ENCODE results near the gene ANO6. TPM values are rescaled to one million over a fixed set of nuclear protein-coding genes. Genes with fewer than 3 reads are reported as not detected.

The ANO6 gene
- total and polyA plus RNA-seq, 2 of the 4 experiments (the other 2 are of a cell fraction), result 21.6 to 41.0 TPM

DNA sequence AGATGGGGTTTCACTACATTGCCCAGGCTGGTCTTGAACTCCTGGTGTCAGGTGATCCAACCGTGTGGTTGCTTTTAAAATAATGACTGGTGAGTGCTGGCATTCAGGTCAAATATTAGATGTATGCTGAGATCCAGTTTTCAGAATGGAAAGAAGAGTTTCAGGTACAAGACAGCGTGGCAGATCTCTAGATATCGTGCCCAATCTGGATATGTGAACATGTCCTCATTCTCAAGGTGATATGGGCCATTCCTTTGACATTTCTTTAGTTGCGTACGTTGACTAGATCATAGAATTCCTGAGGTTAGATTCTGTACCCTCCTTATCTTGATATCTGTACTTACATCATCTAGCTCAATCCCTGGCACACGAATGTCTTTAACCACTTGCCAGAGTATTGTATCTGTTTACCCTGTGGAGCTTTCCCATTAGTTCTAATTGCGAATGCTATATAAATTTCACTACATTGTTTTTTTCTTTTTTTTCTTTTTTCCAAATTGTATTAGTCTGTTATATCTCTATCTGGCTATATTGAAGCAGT, 80.2 kb downstream of the ANO6 start (continued):
- no peak for TF ChIP-seq USF2 (IDR thresholded peaks at IDR 0.05; ENCODE audit: low read depth, low read length)

DNA sequence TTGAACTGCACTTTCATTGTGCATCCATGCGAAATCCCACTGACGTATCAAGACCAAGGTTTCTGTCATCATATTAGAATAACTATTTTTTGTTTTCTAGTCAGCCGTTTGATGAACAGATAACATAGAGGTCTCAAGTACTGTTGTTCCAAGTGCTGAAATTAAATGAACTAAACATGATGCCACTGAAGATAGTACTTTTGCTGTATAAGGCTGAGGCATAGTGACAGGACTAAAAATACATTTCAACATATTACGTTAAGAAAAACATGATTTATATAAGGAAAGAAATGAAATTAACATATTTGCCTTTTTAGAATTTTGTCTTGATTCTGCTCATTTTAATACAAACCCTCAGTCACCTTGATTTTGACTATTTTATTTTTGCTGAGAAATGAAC, 82.2 kb downstream of the ANO6 start:
- Histone ChIP-seq H2AK5ac (ENCODE audit: low read depth, low read length) (no peak overlapping the region), H2BK120ac (ENCODE audit: low read depth, low read length) (no peak overlapping the region), H3K36me3 (ENCODE audit: control insufficient read depth, insufficient read depth, low read length) (no peaks in the 10 kb centered on the region), H3K9ac (ENCODE audit: low read depth, low read length) (no peak overlapping the region), H2AK9ac (replicated peaks; ENCODE audit: low read depth, low read length, poor library complexity) (no peak overlapping the region), H2AFZ (replicated peaks; ENCODE audit: low read length, poor library complexity) (no peak overlapping the region), H4K20me1 (ENCODE audit: insufficient read depth, low read length) (peaks cover 4% of the 10 kb centered on the region; the same call in 1 of the 2 replicates), H4K5ac (ENCODE audit: low read depth, low read length) (no peak overlapping the region), H2BK15ac (ENCODE audit: low read depth, low read length) (no peak overlapping the region), H3K9me3 (ENCODE audit: control insufficient read depth, insufficient read depth, low read length) (no peaks in the 10 kb centered on the region), H3K56ac (ENCODE audit: extremely low read depth, insufficient read depth, low read length) (no peak overlapping the region), H4K8ac (ENCODE audit: low read depth in 2 of 2, low read length in 2 of 2) (no peak overlapping the region), H3K27ac (ENCODE audit: insufficient read depth, low read length) (no peak overlapping the region), H3K23ac (ENCODE audit: low read depth, low read length) (no peak overlapping the region; the same call in 1 of the 2 replicates), H4K91ac (ENCODE audit: insufficient read depth, low read depth, low read length) (no peak overlapping the region), H3K4me2 (ENCODE audit: low read depth, low read length) (no peak overlapping the region), H3K18ac (ENCODE audit: low read depth, low read length) (no peak overlapping the region), H3K79me1 (ENCODE audit: low read depth in 1 of 2, low read length in 2 of 2) (peaks cover 7 to 58% of the 10 kb centered on the region in 2 experiments; a peak in 3 of 4 replicates), H3K9me1 (ENCODE audit: insufficient read depth, low read length) (peaks cover 3% of the 10 kb centered on the region; the same call in 1 of the 2 replicates), H3K27me3 (ENCODE audit: control insufficient read depth, insufficient read depth, low read length) (no peaks in the 10 kb centered on the region), H3K4ac (ENCODE audit: low read depth, low read length) (no peak overlapping the region), H3K14ac (replicated peaks; ENCODE audit: low read depth, low read length) (no peak overlapping the region), H2BK20ac (ENCODE audit: low read depth, low read length) (no peak overlapping the region), H3K4me1 (ENCODE audit: control insufficient read depth, insufficient read depth, low read length) (no peaks in the 10 kb centered on the region), H3K4me3 (ENCODE audit: insufficient read depth, low read depth, low read length) (no peak overlapping the region), H2BK5ac (ENCODE audit: low read depth, low read length, poor library complexity, severe bottlenecking) (no peak overlapping the region)
- in situ Hi-C loops (cut with MboI; ENCODE audit: low sequenced_read_pairs), result no loop called here
- ChIA-PET POLR2A (ENCODE audit: unreplicated experiment) (no interaction called here), CTCF (no interaction called here)
- DNase-seq (no peak), ATAC-seq (ENCODE audit: low read depth) (no peak)
- BruUV-seq (replicated peaks), result no TSS peak
- dilution Hi-C loops (cut with HindIII; ENCODE audit: low sequenced_read_pairs, unreplicated experiment), result no loop called here
- intact Hi-C loops (cut with micrococcal nuclease), result loop anchor here (5.0 kb wide), 1 partner anchor 49 kb away; no protein-coding TSS in a partner anchor
- WGBS, 2 experiments (ENCODE audit: extremely low coverage in 2 of 2, insufficient read length in 1 of 2), result no CpG with 5 or more reads among the region's 4 CpGs
- TF ChIP-seq ELK1 (IDR thresholded peaks at IDR 0.05; ENCODE audit: borderline replicate concordance, low read depth, low read length) (no peak), NFE2L2 (IDR thresholded peaks at IDR 0.05; ENCODE audit: low read depth, low read length) (no peak), RFX5 (IDR thresholded peaks at IDR 0.05; ENCODE audit: low read depth, low read length) (no peak), SMC3 (IDR thresholded peaks at IDR 0.05; ENCODE audit: low read depth, low read length) (no peak), MAFK (IDR thresholded peaks at IDR 0.05; ENCODE audit: low read depth, low read length) (no peak), FOS (IDR thresholded peaks at IDR 0.05; ENCODE audit: low read depth, low read length) (no peak), POLR2A (IDR thresholded peaks at IDR 0.05; ENCODE audit: low read depth, low read length) (no peak), MAZ (IDR thresholded peaks at IDR 0.05; ENCODE audit: borderline replicate concordance, low read depth, low read length) (no peak), CHD1 (IDR thresholded peaks at IDR 0.05; ENCODE audit: low read depth, low read length) (no peak), CEBPB (IDR thresholded peaks at IDR 0.05; ENCODE audit: low read depth, low read length) (no peak), USF2 (IDR thresholded peaks at IDR 0.05; ENCODE audit: low read depth, low read length) (no peak)
- TF ChIP-seq, protein P1, sequence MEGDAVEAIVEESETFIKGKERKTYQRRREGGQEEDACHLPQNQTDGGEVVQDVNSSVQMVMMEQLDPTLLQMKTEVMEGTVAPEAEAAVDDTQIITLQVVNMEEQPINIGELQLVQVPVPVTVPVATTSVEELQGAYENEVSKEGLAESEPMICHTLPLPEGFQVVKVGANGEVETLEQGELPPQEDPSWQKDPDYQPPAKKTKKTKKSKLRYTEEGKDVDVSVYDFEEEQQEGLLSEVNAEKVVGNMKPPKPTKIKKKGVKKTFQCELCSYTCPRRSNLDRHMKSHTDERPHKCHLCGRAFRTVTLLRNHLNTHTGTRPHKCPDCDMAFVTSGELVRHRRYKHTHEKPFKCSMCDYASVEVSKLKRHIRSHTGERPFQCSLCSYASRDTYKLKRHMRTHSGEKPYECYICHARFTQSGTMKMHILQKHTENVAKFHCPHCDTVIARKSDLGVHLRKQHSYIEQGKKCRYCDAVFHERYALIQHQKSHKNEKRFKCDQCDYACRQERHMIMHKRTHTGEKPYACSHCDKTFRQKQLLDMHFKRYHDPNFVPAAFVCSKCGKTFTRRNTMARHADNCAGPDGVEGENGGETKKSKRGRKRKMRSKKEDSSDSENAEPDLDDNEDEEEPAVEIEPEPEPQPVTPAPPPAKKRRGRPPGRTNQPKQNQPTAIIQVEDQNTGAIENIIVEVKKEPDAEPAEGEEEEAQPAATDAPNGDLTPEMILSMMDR (conservative IDR thresholded peaks at IDR 0.05; ENCODE audit: low read depth, low read length), result no peak

Measured in IMR-90 (cell line).